Astrocyte of the cerebellum (primary cell): ENCODE measurements around the gene RAB6B.

Experiments
- DNase-seq: peaks from one replicate; pipeline ENCODE4 v3.0.0-alpha.2; 2011; ENCODE audit warnings: low read depth
- H3K4me3 ChIP-seq: 2 replicates; pipeline ENCODE4 v1.5.1; 2011; ENCODE audit warnings: mild to moderate bottlenecking, low read depth, low read length, moderate library complexity
- CTCF ChIP-seq: IDR thresholded peaks from 2 replicates; pipeline ENCODE4 v1.5.1; 2012; ENCODE audit warnings: low read length, low read depth, moderate library complexity, mild to moderate bottlenecking; ENCODE audit errors: missing control alignments
- in situ Hi-C: cut with HindIII; loops from 2 replicates; pipeline ENCODE4 v1.10.0; 2017; ENCODE audit warnings: low sequenced_read_pairs

Gene RAB6B

GRCh38 chr3:133895208-133896001, at the start of gene RAB6B:
Gene RAB6B (minus strand): TSS chr3:133895882. CDS start chr3:133895466, 416 bp downstream.
- peak within 1 kb of the TSS; percentile 74 for H3K4me3 ChIP-seq
- no peak for TF ChIP-seq CTCF
- no peak for DNase-seq
- in situ Hi-C loops: no loop called here

GRCh38 chr3:133944641-133945380, 49.1 kb upstream of the RAB6B start:
- peak; percentile 91 for DNase-seq

GRCh38 chr3:133944181-133944580, 48.5 kb upstream of the RAB6B start:
- no peak overlapping the region for H3K4me3 ChIP-seq
- no peak for TF ChIP-seq CTCF
- no peak for DNase-seq
- in situ Hi-C loops: loop anchor here (25.0 kb wide), 2 partner anchors 268 to 543 kb away; partner anchors contain the start of genes ANAPC13 and CEP63

More at GRCh38 chr3:133944641-133945380, 49.1 kb upstream of the RAB6B start:
- H3K4me3 ChIP-seq: peak overlapping the region; percentile 4
- in situ Hi-C loops: loop anchor here (25.0 kb wide), 2 partner anchors 267 to 542 kb away; partner anchors contain the start of genes ANAPC13 and CEP63
- no peak for TF ChIP-seq CTCF

- TF ChIP-seq CTCF: no peak
- no peak overlapping the region for H3K4me3 ChIP-seq
- DNase-seq: peak; percentile 97
- in situ Hi-C loops: loop anchor here (25.0 kb wide), 2 partner anchors 269 to 544 kb away; partner anchors contain the start of genes ANAPC13 and CEP63
Observed at GRCh38 chr3:133943639-133944141, 48.0 kb upstream of the RAB6B start.

- no peak for TF ChIP-seq CTCF
- in situ Hi-C loops: loop anchor here (25.0 kb wide), 2 partner anchors 269 to 544 kb away; partner anchors contain the start of genes ANAPC13 and CEP63
Observed at GRCh38 chr3:133943031-133943535, 47.4 kb upstream of the RAB6B start.

GRCh38 chr3:133941415-133941821, 45.7 kb upstream of the RAB6B start:
- no peak overlapping the region for H3K4me3 ChIP-seq
- in situ Hi-C loops: loop anchor here (25.0 kb wide), 2 partner anchors 271 to 546 kb away; partner anchors contain the start of genes ANAPC13 and CEP63
- TF ChIP-seq CTCF: no peak
- DNase-seq: peak; percentile 44

More at GRCh38 chr3:133943031-133943535, 47.4 kb upstream of the RAB6B start:
- no peak overlapping the region for H3K4me3 ChIP-seq
- no peak for DNase-seq
